Measurements from ENCODE around the gene CADM1. TPM values are rescaled to one million over a fixed set of nuclear protein-coding genes. Genes with fewer than 3 reads are reported as not detected.

CADM1 gene
- polyA plus RNA-seq, 1 donor (not counting 4 experiments of a cell fraction or from before 2014, with no cell fraction given) = 9.5 TPM

- no peak overlapping the region for H3K27ac ChIP-seq (ENCODE audit: control insufficient read depth, insufficient read depth, low read length)
- H3K9ac ChIP-seq (ENCODE audit: control insufficient read depth, extremely low read depth, insufficient read depth, low read length) = no peak overlapping the region
- FAIRE-seq (no peak), DNase-seq (ENCODE audit: low read depth, low spot score) (no peak)
- no peaks in the 10 kb centered on the region for H3K4me1 ChIP-seq (ENCODE audit: control insufficient read depth, extremely low read depth, insufficient read depth, low read length)
- dilution Hi-C loops (cut with MboI; ENCODE audit: extremely low pct_ligation_motif_present, low sequenced_read_pairs) = no loop called here
- H3K4me3 ChIP-seq (ENCODE audit: control insufficient read depth in 2 of 3, extremely low read depth in 1 of 3, insufficient read depth in 2 of 3, low read depth in 1 of 3, low read length in 3 of 3) = no peak overlapping the region
- no peaks in the 10 kb centered on the region for H3K36me3 ChIP-seq (ENCODE audit: control insufficient read depth in 2 of 2, extremely low read depth in 1 of 2, insufficient read depth in 2 of 2, low read length in 2 of 2)
- H4K20me1 ChIP-seq (ENCODE audit: control insufficient read depth, extremely low read depth, insufficient read depth, low read length) = no peaks in the 10 kb centered on the region
- no peaks in the 10 kb centered on the region for H3K9me1 ChIP-seq (ENCODE audit: control insufficient read depth, extremely low read depth, insufficient read depth, low read length)
- no peak overlapping the region for H2AFZ ChIP-seq (ENCODE audit: control insufficient read depth, low read length)
- no peak overlapping the region for H3K4me2 ChIP-seq (ENCODE audit: control insufficient read depth, extremely low read depth, insufficient read depth, low read depth, low read length)
- no peaks in the 10 kb centered on the region for H3K27me3 ChIP-seq (ENCODE audit: control insufficient read depth, extremely low read depth, insufficient read depth, low read length)
- TF ChIP-seq EZH2 (IDR thresholded peaks at IDR 0.05; ENCODE audit: low read length) (no peak), CTCF (optimal IDR thresholded peaks at IDR 0.05 in 1 of 3, IDR thresholded peaks at IDR 0.05 in 1 of 3, conservative IDR thresholded peaks at IDR 0.05 in 1 of 3; ENCODE audit: extremely low read depth in 1 of 3, insufficient read depth in 2 of 3, low read length in 3 of 3) (no peak)
- H3K9me3 ChIP-seq (ENCODE audit: control insufficient read depth, low read depth, low read length) = no peaks in the 10 kb centered on the region
- H3K79me2 ChIP-seq (ENCODE audit: control insufficient read depth, insufficient read depth, low read length) = no peaks in the 10 kb centered on the region
These were observed 64.8 kb downstream of the CADM1 start for GRCh38 chr11:115439385-115439784.

DNA sequence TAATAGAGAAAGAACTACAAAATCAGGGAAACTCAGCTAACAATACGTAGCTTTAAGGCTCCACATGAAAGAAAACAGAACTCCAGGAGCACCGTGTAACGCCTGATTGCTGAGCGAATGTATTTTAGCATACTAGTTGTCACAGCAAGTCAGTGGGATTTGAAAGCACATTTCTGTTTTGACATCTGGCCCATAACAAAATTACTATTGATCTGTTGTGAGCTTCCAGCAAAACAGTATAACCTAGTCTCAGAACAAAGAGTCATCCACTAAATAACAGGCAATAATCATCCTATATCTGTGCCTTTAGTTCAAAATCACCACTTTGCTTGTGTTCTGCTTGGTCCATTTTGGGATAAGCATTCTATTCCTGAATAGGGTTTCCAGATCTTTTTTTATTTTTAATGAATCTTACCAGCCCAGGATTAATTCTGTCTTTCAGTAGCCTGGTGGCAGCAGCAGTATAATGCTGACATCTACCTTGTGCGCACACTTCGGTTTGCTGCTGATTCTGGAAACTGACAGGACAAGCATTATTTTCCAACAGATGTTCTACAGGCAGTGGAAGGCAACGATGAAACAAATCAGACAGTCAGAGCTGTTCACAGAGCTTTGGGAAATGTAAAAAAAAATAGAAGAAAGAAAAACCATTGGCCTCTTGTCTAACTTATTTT, 66.2 kb downstream of the CADM1 start:
- no peak overlapping the region for H3K4me2 ChIP-seq (ENCODE audit: control insufficient read depth, extremely low read depth, insufficient read depth, low read depth, low read length)
- no peak overlapping the region for H3K9ac ChIP-seq (ENCODE audit: control insufficient read depth, extremely low read depth, insufficient read depth, low read length)
- no peak overlapping the region for H3K27ac ChIP-seq (ENCODE audit: control insufficient read depth, insufficient read depth, low read length)
- H4K20me1 ChIP-seq (ENCODE audit: control insufficient read depth, extremely low read depth, insufficient read depth, low read length) = no peaks in the 10 kb centered on the region
- no peaks in the 10 kb centered on the region for H3K4me1 ChIP-seq (ENCODE audit: control insufficient read depth, extremely low read depth, insufficient read depth, low read length)
- H3K27me3 ChIP-seq (ENCODE audit: control insufficient read depth, extremely low read depth, insufficient read depth, low read length) = no peaks in the 10 kb centered on the region
- no peak overlapping the region for H3K4me3 ChIP-seq (ENCODE audit: control insufficient read depth in 2 of 3, extremely low read depth in 1 of 3, insufficient read depth in 2 of 3, low read depth in 1 of 3, low read length in 3 of 3)
- H3K9me1 ChIP-seq (ENCODE audit: control insufficient read depth, extremely low read depth, insufficient read depth, low read length) = no peaks in the 10 kb centered on the region
- no peaks in the 10 kb centered on the region for H3K9me3 ChIP-seq (ENCODE audit: control insufficient read depth, low read depth, low read length)
- DNase-seq (ENCODE audit: low read depth, low spot score) (no peak), FAIRE-seq (no peak)
- dilution Hi-C loops (cut with MboI; ENCODE audit: extremely low pct_ligation_motif_present, low sequenced_read_pairs) = no loop called here
- no peaks in the 10 kb centered on the region for H3K79me2 ChIP-seq (ENCODE audit: control insufficient read depth, insufficient read depth, low read length)
- H3K36me3 ChIP-seq (ENCODE audit: control insufficient read depth in 2 of 2, extremely low read depth in 1 of 2, insufficient read depth in 2 of 2, low read length in 2 of 2) = no peaks in the 10 kb centered on the region
- TF ChIP-seq EZH2 (IDR thresholded peaks at IDR 0.05; ENCODE audit: low read length) = no peak
- TF ChIP-seq CTCF (optimal IDR thresholded peaks at IDR 0.05 in 1 of 3, IDR thresholded peaks at IDR 0.05 in 1 of 3, conservative IDR thresholded peaks at IDR 0.05 in 1 of 3; ENCODE audit: extremely low read depth in 1 of 3, insufficient read depth in 2 of 3, low read length in 3 of 3) = no peak
- no peak overlapping the region for H2AFZ ChIP-seq (ENCODE audit: control insufficient read depth, low read length)

Data from keratinocyte (primary cell).